ENCODE results near the gene MAN1A1.
A peak's percentile ranks its signal among the peaks of the same experiment; 100 is the strongest.

The MAN1A1 gene

DNA sequence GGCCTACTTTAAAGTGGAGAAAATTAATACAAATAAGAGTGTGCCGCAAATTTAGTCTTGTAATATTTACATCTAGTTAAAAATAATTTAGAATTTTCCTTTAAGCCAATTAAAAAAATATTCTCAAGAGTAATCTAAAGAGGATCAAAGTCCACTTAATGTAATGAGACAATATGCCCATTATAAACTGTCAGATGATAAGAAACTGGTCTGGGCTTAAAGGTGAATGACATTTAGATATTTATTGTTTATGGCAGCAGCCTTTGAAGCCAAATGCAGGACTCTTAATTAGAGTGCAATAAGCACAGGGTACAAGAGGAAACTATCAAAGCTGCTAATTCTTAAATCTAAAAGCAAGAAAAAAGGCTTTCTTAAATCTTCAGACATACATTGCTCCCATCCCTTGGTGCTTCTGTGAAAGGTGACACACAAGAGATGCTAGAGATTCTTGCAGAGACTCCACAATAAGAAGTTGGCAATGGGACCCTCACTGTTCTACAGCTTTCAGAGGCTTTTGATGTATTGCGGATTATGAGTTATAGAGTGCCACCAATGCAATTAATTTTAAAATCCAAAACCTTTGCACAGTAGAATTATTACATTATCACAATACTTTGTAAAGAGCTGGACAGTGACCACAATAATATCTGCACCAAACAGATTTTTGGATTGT lies 116.1 kb downstream of the MAN1A1 start:
- DNase-seq (ENCODE audit: low spot score), result no peak

- DNase-seq (ENCODE audit: low spot score), result no peak
Measured at GRCh38 chr6:119231394-119231793, 118.2 kb downstream of the MAN1A1 start.

DNA sequence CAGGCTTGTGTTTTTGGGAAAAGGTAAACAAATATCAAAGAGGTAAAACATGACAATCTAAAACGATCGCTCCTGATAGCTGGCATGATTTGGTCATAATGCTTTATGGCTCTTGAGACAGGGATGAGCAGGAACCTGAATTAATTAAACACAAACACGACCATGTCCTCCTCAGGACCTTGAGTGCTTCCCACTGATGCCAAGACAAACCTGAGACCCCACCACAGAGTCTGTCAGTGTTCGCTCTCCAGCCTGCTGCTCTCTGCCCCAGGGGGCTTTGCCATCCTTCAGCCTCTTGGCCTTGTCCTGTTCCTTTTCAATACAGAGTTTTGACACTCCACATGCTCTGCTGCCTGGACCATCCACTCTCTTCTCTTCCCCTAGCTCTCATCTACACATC lies 119.4 kb downstream of the MAN1A1 start:
- DNase-seq (ENCODE audit: low spot score), result no peak

- no peak for DNase-seq (ENCODE audit: low spot score)
Measured at GRCh38 chr6:119227377-119227776, 122.2 kb downstream of the MAN1A1 start.

DNA sequence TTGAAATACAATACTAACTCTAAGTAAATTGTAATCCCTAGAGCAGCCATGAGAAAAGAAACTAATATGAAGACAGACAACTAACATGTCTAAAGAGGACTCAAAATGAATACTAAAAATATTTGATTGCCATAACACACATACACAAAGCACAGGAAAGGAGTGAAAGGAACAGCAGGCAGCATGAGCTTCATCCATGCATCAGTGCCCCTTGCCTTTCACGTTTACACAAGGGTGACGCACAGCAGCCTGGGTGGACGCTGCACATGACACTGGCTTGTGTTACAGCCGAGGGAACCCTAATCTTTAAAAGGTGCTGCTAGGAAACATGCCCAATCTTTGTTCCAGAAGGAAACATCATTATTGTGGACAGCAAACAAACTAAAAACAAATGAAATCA lies 123.5 kb downstream of the MAN1A1 start:
- no peak for DNase-seq (ENCODE audit: low spot score)

DNA sequence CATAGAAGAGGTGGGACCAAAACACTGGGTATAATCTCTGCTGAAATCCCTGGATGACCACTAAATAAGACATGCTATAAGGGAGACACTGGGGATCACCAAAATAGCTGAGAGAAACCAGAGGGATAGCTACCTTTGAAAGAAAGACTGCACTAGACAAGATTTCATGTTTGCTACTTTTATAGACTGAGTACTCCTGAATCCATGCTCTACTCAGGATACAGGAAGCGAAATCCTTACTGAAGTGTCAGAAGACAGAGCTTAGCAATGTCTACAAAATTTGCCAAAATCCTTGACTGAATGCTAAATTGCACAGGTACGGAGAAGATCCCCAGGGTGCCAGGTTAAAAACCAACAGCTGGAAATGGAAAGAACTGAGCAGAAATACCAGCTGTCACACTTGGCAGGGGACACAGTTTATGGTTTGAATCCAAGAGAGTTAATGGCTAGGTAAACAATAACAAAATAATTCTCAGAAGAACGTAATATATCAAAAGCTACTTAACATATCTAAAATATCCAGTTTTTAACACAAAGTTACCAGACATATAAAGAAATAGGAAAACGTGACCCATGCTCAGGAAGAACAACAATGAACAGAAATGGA lies 125.4 kb downstream of the MAN1A1 start:
- no peak for DNase-seq (ENCODE audit: low spot score)

DNA sequence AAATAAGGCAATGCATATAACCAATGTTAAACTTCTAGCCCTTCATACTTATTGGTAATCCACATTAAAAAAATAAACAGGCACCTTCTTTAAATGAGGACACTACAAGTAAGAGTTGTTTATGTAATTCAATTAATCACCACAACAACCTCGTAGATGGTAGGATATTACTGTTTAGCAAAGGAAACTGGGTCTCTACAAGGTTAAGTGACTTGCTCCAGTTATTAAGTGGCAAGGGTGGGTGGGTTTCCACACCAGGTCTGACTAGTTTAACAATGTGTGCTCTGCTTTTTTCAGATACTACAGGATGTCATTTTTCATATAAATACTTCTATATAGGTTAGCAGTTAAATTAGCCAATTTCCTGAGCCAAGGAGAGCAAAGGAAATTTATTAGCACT lies 129.1 kb downstream of the MAN1A1 start:
- no peak for DNase-seq (ENCODE audit: low spot score)

GRCh38 chr6:119218548-119218947 lies 131.0 kb downstream of the MAN1A1 start:
- DNase-seq (ENCODE audit: low spot score), result no peak

- peak; percentile 22 for DNase-seq (ENCODE audit: low spot score)
Measured at GRCh38 chr6:119215885-119216590, 133.5 kb downstream of the MAN1A1 start.

DNA sequence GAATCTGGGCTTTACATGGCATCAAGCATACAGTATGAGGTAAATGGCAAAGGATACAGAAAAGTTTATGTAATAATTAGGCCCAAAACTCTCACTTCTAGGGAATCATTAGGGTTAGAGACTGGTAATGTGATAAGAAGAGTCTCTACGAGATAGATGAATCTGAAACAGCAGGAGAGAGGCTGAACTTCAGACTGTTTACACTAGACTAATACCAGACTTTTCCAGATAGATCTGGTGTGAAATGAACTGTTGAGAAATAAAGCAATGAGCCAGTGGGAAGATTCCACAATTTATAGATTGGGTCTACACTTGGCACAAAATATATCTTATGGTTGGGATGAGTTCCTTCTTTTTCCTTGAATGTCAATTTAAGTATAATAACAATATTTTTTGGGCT lies 134.3 kb downstream of the MAN1A1 start:
- DNase-seq (ENCODE audit: low spot score), result no peak

GRCh38 chr6:119210596-119210995 lies 139.0 kb downstream of the MAN1A1 start:
- DNase-seq (ENCODE audit: low spot score), result no peak

GRCh38 chr6:119209452-119210205 lies 139.9 kb downstream of the MAN1A1 start:
- DNase-seq (ENCODE audit: low spot score), result no peak

DNA sequence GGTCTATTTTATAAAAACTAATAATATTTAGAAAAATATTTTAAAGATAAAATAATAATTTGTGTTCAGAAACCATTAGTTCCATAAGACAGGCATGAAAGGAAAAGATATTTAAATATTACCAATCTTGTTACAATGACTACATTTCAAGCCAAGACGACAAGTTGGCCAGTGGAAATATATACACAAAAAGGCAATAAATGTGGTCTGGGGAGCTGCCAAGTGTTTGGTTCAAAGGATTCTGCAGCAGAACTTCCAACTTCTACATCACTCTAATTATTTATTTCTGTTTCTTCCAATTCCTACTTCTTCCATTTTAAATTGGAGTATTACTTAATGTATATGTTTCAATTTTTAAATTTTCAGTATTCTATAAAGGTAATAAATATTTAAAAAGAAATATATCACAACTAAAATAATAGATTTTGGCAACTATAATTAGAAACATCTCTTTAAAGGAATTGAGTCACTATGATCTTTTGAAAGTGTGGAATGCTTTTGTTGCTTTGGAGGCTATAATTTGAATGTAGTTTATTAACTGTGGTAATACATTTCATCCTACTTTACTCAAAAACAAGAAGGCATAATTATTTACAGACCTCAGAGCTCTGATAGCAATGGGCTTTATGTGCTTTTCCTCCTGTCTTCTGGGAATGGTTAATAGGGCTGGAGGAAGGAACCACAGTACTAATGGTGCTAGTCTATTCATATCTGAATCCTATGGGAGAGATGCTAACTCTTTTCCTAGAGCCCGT lies 141.4 kb downstream of the MAN1A1 start:
- DNase-seq (ENCODE audit: low spot score), result no peak

DNA sequence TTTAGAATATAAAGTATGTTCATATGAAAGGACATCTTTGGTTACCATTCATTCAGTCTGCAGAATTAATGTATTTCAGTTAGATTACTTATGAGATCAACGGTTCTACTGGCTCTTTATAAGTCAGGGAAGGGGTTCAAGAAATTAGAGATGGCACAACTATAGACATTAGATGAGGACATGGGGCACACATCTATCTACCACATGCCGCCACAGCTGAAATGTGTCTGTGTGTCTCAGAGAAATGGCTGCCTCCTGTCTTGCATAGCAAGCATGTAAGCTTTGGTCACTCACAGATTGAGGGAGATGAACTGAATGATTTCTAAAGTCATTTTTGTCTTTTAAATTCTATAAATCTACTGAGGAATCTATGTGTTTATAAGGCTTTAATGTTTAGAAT lies 142.2 kb downstream of the MAN1A1 start:
- no peak for DNase-seq (ENCODE audit: low spot score)

DNA sequence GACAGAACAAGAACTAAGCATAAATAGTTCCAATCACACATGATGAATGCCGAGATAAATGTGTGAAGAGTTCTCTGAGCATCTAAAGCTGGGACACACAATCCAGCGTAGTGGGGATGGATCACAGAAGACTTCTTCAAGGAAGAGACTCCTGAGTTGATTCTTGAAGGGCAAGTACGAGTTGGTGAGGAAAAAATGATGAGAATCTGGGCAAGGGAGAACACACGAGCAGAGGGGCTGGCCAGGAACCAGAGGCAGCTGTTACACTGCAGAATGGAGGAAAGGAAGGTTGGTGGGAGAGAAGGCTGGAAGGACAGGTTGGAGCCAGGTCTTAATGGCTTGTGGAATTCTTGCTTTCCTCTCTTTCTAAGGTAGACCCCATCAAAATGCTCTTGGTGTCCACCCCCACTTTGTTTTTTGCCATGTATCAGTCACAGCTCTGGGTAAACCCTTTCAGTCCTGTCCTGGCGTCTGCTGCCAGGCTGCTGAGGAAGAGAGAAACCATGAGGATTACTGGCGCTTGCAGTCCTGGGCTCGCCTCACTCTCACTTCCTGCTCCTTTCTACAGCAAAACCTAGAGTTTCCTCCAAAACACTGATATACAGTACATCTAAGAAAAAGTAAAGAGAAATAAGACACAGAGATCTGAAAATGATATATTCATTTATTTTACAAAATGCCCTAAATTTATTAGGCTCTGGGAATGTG lies 143.5 kb downstream of the MAN1A1 start:
- no peak for DNase-seq (ENCODE audit: low spot score)

- DNase-seq (ENCODE audit: low spot score), result no peak
Measured at GRCh38 chr6:119204719-119205118, 144.8 kb downstream of the MAN1A1 start.

- no peak for DNase-seq (ENCODE audit: low spot score)
Measured at GRCh38 chr6:119201480-119201879, 148.1 kb downstream of the MAN1A1 start.

DNA sequence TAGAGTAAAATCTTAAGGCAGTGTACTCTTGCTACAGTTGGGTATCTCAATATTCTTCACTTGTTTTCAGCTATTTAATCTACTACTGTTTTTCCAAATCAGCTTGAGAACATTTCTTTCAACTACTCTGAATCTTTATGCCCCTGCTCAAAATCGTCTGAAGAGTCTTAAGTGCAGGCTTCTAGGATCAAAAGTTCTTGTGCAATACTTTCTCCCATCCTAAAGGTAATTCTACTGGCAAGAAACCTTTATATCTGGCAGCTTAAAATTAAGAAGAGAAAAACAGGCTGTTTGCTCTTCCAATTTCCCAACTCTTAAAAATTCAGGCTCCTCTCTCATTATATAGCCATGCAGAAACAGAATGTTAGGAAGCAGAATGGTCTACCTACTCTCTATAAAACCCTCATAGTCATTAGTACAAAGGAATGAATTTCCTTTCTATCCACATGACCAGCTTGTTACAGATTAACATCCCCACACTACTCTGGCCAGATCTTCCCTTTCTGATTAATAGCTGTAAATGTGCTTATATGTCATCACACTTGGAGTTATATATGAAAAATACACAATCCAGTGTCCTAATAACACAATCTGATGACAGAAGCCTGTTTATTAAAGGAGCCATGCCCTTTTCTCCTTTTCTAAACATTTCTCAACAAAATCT lies 148.9 kb downstream of the MAN1A1 start:
- DNase-seq (ENCODE audit: low spot score), result no peak

GRCh38 chr6:119197271-119197670 lies 152.3 kb downstream of the MAN1A1 start:
- no peak for DNase-seq (ENCODE audit: low spot score)

DNA sequence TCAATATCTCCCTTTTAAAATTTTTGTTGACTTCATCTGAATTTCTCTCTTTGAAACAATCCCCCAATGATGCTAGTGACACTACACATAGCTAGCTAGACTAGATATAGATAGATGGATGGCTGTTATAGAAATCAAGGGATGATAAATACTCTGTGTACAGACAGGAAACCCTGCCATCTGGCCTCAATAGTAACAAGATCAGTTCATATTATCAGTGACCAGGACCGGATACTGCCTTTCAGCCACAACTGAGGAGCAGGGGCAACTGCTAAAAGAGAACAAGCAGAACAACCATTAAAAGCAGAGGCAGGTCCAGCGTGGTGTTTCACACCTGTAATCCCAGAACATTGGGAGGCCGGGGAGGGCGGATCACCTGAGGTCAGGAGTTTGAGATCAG lies 152.8 kb downstream of the MAN1A1 start:
- DNase-seq (ENCODE audit: low spot score), result no peak

GRCh38 chr6:119195848-119196247 lies 153.7 kb downstream of the MAN1A1 start:
- no peak for DNase-seq (ENCODE audit: low spot score)
